22Rv1 (cell line): Measurements from ENCODE around the gene TMEM154.

ENCODE experiments used
- H3K27ac ChIP-seq: fragments of 450-650 bp; 2 replicates; pipeline ENCODE4 v1.5.1; 2017
- CTCF ChIP-seq: fragments of 450-650 bp; IDR thresholded peaks from 2 replicates; pipeline ENCODE4 v1.5.1; 2017; ENCODE audit warnings: mild to moderate bottlenecking
- ZFX ChIP-seq: fragments of 450-650 bp; IDR thresholded peaks from 2 replicates; pipeline ENCODE4 v1.6.1; 2017; ENCODE audit warnings: antibody characterized with exemption, borderline replicate concordance

TMEM154 gene

GRCh38 chr4:152708361-152708760 is 28.6 kb upstream of the TMEM154 start:
- 0 out of 2 replicates have a peak overlapping the region, but pooled peaks have one; percentile 29 for H3K27ac ChIP-seq
- TF ChIP-seq CTCF (no peak), ZFX (no peak)

- H3K27ac ChIP-seq, result no peak overlapping the region
Observed at GRCh38 chr4:152707632-152708031, 27.8 kb upstream of the TMEM154 start.

GRCh38 chr4:152705903-152706302 is 26.1 kb upstream of the TMEM154 start:
- TF ChIP-seq ZFX, result no peak
- no peak for TF ChIP-seq CTCF

More at GRCh38 chr4:152707632-152708031, 27.8 kb upstream of the TMEM154 start:
- TF ChIP-seq CTCF, result no peak
- no peak for TF ChIP-seq ZFX

GRCh38 chr4:152704788-152705187 is 25.0 kb upstream of the TMEM154 start:
- H3K27ac ChIP-seq, result no peak overlapping the region
- TF ChIP-seq ZFX (no peak), CTCF (no peak)

More at GRCh38 chr4:152705903-152706302, 26.1 kb upstream of the TMEM154 start:
- no peak overlapping the region for H3K27ac ChIP-seq

- TF ChIP-seq CTCF (no peak), ZFX (no peak)
- no peak overlapping the region for H3K27ac ChIP-seq
Observed at GRCh38 chr4:152700151-152700550, 20.4 kb upstream of the TMEM154 start.

- TF ChIP-seq CTCF (no peak), ZFX (no peak)
- H3K27ac ChIP-seq, result no peak overlapping the region
Observed at GRCh38 chr4:152699313-152699712, 19.5 kb upstream of the TMEM154 start.

GRCh38 chr4:152698089-152698499 is 18.3 kb upstream of the TMEM154 start:
- no peak overlapping the region for H3K27ac ChIP-seq

More at GRCh38 chr4:152698089-152698499, 18.3 kb upstream of the TMEM154 start:
- TF ChIP-seq ZFX, result no peak
